GF-D8 (cell line): Measurements from ENCODE around the gene ASPHD2.

Experiments used
- DNase-seq: peaks from one replicate; lab custom pipeline; 2025; lab: John Stamatoyannopoulos, UW

Gene ASPHD2

GRCh38 chr22:26476705-26477340 lies 47.8 kb downstream of the ASPHD2 start:
- peak; percentile 82 for DNase-seq

DNA sequence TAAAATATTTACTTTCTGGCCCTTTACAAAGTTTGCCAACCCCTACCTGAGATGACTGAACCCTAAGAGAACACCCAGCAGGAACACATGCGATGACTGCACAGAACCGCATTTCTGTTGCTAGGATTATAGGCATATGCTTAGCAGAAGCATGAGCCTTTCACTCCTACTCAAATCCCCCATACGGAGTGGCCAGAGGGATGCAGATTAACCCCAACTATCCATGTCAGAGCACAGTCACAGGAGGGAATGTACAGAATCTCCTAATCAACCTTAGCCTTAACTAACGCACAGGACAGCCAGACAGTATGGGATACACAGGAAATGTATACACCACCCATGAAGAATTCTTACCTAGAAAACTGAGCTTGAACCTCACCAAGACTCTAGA lies 48.3 kb downstream of the ASPHD2 start:
- no peak for DNase-seq

DNA sequence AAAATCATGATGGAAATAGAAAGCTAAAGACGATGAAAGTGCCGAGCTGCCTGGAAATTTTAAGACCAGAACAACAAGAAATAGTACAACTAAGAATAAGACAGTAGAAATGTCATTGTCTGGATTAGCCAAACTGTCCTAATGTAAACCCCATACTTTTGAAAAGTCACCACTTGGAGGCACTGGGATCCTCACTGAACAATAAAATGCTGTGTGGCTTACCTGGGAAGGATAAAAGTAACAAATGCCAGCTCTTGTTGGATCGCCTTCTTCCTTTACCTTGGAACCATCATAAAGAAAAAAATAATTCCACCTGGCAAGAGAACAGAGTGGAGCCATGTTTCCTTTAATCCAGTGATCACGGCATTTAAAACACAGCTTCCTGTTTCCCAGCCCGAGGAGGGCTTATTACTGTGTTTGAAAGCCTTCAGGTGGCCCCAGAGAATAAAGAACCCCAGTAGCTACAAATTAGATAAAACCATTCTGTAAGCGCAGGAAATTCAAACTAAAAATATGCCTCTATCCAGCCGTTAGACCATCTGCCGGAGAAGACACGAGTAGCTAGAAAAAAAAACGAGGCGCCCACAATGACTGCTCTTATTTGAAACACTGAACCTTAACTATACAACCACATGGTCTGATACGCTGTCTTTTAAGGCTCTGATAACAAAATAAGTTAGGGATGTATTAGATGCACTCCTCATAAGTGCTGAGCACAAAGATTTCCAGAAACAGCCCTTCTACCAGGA lies 50.2 kb downstream of the ASPHD2 start:
- DNase-seq = no peak

DNA sequence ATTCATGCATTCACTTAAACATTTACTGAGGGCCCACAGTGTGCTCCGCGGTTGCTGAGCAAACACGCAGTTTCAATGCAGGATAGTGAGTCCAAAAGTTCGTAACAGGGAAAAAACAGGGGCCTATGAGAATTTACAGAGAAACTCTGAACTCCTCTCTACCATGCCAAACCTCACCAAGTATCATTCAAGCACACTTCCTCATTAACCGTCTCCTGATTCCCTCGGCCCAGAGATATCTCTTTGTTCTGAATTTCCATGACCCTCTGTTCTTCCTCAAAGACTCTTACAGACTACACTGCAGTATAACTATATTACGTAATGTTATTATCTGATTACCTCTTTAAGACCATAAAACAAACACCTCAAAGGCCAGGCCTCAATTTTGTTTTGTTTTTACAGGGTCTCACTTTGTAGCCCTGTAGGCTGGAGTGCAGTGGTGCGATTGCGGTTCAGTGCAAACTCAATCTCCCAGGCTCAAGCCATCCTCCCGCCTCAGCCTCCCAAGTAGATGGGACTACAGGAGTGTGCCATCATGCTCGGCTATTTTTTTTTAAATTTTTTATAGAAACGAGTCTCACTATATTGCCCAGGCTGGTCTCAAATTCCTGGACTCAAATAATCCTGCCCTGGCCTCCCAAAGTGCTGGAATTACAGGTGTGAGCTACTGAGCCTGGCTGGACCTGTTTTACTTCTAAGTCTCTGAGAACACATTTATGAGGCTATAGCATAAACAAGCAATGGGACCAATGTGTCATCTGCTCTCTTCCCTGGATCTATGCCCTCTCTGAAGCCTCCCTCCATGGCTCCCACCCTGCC lies 50.9 kb downstream of the ASPHD2 start:
- DNase-seq = peak; percentile 86

- DNase-seq = no peak
Observed at GRCh38 chr22:26480611-26480932, 51.5 kb downstream of the ASPHD2 start.

DNA sequence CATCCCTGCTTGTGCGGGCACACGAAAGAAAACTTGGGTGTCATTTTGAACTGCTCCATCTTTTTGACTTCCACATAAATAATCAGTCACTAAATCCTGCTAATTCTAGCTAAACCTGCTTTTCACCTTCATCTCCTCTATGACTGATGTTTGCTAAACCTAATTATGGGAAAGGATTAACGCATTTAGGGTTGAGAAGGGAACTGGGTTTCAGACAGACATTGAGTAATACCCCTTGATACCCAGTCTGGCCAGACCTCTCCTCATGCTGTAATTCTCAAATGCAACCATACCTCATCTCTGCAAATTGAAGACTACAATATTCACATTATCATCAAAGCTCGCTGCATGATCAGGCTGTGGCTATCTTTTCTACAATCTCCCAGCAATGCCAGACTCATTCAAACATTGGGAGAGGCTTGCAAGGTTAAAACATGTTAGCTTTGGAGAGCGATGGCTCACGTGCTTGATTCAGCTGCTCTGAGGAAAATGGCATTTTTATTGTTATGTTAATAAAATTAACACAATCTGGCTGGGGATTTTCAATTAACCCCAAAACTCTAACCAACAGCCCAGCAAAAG lies 52.1 kb downstream of the ASPHD2 start:
- no peak for DNase-seq

DNA sequence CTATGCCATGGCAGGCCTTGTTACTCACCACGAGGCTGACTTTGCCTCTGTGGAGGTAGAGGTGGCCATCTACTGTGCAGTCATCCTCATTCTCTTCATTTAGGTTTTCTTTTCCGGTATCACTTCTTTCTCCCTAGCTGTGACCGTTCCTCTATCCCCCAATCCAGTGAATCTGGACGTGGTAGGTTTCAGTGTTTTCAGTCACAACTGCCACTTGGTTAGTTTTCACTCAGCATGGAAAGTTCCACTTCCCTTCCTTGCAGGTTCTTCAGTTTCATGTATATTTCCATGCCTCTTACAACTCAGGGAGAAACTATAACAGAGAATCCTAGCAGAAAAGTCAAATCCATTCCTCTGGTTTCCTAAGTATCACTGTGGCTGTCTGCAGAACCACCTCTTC lies 52.6 kb downstream of the ASPHD2 start:
- DNase-seq = no peak

GRCh38 chr22:26482161-26482560 lies 53.1 kb downstream of the ASPHD2 start:
- no peak for DNase-seq

- no peak for DNase-seq
Observed at GRCh38 chr22:26483043-26483438, 54.0 kb downstream of the ASPHD2 start.

DNA sequence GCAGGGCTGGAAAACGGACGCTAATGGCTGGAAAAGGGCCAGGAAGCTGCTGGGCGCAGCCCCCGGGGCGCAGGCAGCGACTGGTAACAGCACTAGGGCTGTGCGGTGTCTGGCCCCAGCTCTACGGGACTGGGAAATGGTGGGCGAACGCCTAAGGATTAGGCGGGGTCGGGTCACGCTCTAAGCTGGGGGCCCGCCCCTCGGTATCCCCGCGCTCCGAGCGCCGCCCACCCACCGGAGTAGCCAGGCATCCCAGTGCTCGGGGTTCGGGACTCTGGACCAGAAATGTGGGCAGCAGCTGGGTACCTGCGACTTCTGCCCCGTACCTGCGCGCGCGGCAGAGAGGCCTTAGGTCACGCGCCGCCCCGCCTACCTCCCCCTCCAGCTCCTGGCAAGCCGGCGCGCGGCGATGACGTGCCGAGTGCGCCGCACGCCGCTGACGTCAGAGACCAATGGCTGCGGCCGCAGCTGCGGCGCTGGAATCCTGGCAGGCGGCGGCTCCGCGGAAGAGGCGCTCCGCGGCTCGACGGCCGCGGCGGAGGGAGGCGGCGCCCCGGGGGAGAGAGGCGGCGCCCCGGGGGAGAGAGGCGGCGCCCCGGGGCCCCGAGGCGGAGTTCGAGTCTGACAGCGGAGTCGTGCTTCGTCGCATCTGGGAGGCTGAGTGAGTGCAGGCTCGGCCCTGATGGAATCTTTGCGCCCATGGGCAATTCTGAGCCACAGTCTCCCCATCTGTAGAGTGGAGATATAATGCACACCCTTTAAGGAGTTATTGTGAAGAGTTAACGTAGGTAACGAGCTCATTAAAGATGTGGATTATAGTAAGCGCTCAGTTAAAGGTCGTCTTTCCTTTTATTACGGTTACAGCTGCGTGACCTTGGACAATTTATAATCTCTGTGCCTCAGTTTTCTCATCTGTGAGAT lies 54.6 kb downstream of the ASPHD2 start, which contains the start of the genes HPS4 and SRRD:
Gene HPS4, minus strand, starts transcription at position 345 of the 921 bp plus-strand sequence. CDS start 2,021 bp downstream, outside the sequence.
Gene SRRD, plus strand, starts transcription at position 439 of the 921 bp plus-strand sequence. Its CDS starts 14 bp downstream, at position 453.
- peak; percentile 67 for DNase-seq

- no peak for DNase-seq
Observed at GRCh38 chr22:26484360-26484706, 55.3 kb downstream of the ASPHD2 start.

GRCh38 chr22:26485013-26485412 lies 56.0 kb downstream of the ASPHD2 start:
- no peak for DNase-seq

- no peak for DNase-seq
Observed at GRCh38 chr22:26485806-26486390, 56.8 kb downstream of the ASPHD2 start.

DNA sequence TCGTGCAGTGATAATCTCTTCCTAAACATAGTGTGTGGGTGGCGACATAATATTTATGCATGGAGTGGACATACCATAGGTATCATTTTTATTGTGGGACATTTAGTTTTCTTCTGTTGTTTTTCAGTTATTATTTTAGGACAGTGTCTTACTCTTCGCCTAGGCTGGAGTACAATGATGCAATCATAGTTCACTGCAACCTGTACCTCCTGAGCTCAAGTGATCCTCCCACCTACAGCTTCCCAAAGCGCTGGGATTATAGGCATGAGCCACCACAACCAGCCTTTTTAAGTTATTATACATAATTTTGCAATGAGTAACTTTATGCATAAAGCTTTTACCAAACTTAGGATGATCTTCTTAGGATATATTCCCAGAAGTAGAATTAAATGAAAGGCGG lies 57.3 kb downstream of the ASPHD2 start:
- DNase-seq = no peak

DNA sequence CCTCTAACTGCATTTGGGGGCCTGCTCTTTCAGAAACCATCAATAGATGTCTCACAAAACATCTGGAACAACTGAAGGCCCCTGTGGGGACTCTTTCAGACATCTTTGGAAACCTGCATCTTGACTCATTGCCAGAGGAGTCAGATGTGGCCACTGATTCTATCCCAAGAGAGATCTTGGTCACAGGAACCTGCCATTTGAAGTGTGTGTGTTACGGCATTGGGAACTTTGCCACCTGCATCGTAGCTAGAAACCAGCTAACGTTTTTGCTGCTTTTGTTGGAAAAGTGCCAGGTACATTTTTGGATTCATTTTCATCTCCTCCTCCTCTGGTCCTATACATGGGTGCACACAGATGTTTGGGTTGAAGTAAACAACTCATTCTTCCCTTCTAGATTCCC lies 58.9 kb downstream of the ASPHD2 start:
- DNase-seq = no peak

GRCh38 chr22:26489447-26490036 lies 60.5 kb downstream of the ASPHD2 start:
- no peak for DNase-seq

DNA sequence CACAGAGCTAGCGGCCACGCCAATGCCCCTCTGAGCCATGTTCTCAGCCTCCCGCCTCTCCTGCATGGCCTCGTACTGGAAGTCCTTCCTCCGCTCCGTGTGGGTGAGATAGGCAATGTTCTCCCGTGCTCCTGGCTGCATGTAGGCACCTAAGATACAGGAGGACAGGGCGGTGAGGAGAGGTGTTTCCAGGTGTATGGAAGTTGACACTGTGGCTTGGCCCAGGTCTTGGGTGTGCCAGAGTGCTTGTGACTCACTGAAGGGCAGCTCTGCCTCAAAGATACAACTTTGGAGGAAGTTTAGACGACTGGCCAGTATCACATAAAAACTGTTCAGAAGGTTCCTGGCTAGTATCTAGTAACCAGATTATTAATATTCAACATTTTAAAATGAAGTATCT lies 63.2 kb downstream of the ASPHD2 start:
- DNase-seq = no peak

DNA sequence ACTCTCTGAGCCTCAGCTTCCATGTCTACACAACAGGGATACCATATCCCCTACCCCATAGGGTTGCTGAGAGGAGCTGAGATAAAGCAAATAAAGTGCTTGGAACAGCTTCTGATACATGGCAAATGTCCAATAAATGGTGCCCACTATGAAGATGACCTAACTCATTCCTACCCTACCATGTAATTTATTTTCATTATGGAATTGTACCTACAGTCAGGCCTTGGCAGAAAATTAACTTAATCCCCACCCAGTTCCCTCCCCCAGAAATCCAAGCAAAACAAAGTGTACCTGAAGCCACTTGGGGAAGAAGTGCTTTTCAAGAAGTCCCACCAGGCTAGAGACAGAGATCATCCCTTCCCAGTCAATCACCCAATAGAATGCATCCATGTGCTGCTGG lies 65.4 kb downstream of the ASPHD2 start:
- DNase-seq = no peak
